GM19438 (cell line): ENCODE data around the gene SEM1.
"Not testable (repeated sequence)": the region's sequence is repeated elsewhere in the genome, so short reads cannot be mapped to it uniquely, and the experiment has no call there.

ENCODE experiments used
- ATAC-seq: cut with Tn5 transposase; IDR thresholded peaks from one replicate; pipeline ENCODE4 v1.9.1; 2021; ENCODE audit warnings: low read depth; ENCODE audit not compliant: unreplicated experiment

The SEM1 gene

GRCh38 chr7:96707901-96708774 is 1.5 kb downstream of the SEM1 start:
- no peak for ATAC-seq

- no peak for ATAC-seq
Measured at GRCh38 chr7:96701258-96701657, 8.4 kb downstream of the SEM1 start.

GRCh38 chr7:96700516-96700915 is 9.1 kb downstream of the SEM1 start:
- ATAC-seq, result no peak

- no peak for ATAC-seq
Measured at GRCh38 chr7:96699219-96699871, 10.3 kb downstream of the SEM1 start.

- not testable (repeated sequence) for ATAC-seq
Measured at GRCh38 chr7:96698449-96698848, 11.2 kb downstream of the SEM1 start.

GRCh38 chr7:96697822-96698221 is 11.8 kb downstream of the SEM1 start:
- ATAC-seq, result no peak

- no peak for ATAC-seq
Measured at GRCh38 chr7:96695581-96695980, 14.1 kb downstream of the SEM1 start.

GRCh38 chr7:96694082-96694481 is 15.6 kb downstream of the SEM1 start:
- ATAC-seq, result no peak

- no peak for ATAC-seq
Measured at GRCh38 chr7:96691702-96692101, 17.9 kb downstream of the SEM1 start.

- ATAC-seq, result no peak
Measured at GRCh38 chr7:96689414-96689813, 20.2 kb downstream of the SEM1 start.

- peak; percentile 45 for ATAC-seq
Measured at GRCh38 chr7:96686305-96686704, 23.3 kb downstream of the SEM1 start.

- ATAC-seq, result peak; percentile 58
Measured at GRCh38 chr7:96685755-96686154, 23.9 kb downstream of the SEM1 start.

GRCh38 chr7:96685353-96685752 is 24.3 kb downstream of the SEM1 start:
- ATAC-seq, result peak; percentile 75

- no peak for ATAC-seq
Measured at GRCh38 chr7:96679886-96680285, 29.8 kb downstream of the SEM1 start.

- no peak for ATAC-seq
Measured at GRCh38 chr7:96676919-96677318, 32.7 kb downstream of the SEM1 start.

- ATAC-seq, result no peak
Measured at GRCh38 chr7:96675548-96675947, 34.1 kb downstream of the SEM1 start.

GRCh38 chr7:96674565-96674964 is 35.1 kb downstream of the SEM1 start:
- ATAC-seq, result no peak

- ATAC-seq, result no peak
Measured at GRCh38 chr7:96671854-96672253, 37.8 kb downstream of the SEM1 start.

GRCh38 chr7:96670338-96671289 is 39.0 kb downstream of the SEM1 start:
- ATAC-seq, result no peak

GRCh38 chr7:96669812-96670211 is 39.8 kb downstream of the SEM1 start:
- ATAC-seq, result no peak

- no peak for ATAC-seq
Measured at GRCh38 chr7:96667026-96667425, 42.6 kb downstream of the SEM1 start.
